Measurements from ENCODE around the gene TM9SF1.

Gene TM9SF1

DNA sequence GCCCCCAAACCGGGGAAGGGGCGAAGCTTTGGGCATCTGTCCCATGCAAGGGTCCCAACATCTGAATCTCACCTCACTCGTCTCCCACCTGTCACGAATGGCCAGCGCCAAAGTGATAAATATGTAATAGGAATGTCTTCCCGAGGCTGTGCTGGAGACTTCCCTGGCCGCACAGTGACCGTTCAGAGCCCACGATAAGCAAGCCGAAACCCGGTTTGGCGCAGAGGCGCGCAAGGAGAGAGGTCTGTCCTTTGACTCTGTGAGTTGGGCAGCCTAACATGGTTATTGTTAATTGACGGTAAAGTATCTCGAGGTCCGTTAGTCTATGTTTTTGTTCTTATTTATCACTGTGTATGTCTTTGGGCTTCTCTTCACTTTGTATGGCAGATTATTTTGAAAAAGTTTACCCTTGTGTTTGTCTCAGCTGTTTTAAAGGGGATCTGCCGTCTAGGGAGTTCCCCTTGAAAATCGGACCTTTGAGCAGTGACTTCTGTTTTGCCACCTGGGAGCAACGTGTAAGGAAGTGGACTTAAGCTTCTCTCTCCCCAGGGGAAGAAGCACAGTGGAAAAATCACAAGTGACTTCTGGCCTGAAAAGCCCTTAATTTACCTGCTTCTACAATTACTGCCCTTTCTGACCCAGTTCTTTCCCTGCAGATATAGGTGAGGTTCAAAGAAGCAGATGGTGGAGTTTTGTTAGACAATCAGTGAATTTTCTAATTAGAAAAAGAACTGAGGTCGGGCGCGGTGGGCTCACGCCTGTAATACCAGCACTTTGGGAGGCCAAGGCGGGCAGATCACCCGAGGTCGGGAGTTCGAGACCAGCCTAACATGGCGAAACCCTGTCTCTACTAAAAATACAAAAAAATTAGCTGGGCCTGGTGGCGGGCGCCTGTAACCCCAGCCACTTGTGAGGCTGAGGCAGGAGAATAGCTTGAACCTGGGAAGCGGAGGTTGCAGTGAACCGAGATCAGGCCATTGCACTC lies 1.1 kb upstream of the TM9SF1 start:
- no peak for DNase-seq (ENCODE audit: low read depth, low spot score)

DNA sequence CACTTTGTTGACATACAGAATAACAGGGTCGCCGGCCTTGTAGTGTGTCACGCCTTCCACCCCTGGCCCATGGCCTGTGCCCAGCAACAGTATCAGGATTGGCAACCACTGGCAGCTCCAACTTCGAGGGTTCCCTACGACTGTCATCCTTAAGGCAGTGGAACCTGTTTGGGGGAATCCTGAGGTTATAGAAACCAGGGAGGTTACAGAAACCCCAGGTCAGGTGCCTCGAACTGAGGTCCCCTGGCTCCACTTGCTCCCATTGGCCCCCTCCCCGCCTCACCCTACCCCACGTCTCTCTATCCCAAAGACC lies 412 bp downstream of the TM9SF1 start:
- no peak for DNase-seq (ENCODE audit: low read depth, low spot score)

DNA sequence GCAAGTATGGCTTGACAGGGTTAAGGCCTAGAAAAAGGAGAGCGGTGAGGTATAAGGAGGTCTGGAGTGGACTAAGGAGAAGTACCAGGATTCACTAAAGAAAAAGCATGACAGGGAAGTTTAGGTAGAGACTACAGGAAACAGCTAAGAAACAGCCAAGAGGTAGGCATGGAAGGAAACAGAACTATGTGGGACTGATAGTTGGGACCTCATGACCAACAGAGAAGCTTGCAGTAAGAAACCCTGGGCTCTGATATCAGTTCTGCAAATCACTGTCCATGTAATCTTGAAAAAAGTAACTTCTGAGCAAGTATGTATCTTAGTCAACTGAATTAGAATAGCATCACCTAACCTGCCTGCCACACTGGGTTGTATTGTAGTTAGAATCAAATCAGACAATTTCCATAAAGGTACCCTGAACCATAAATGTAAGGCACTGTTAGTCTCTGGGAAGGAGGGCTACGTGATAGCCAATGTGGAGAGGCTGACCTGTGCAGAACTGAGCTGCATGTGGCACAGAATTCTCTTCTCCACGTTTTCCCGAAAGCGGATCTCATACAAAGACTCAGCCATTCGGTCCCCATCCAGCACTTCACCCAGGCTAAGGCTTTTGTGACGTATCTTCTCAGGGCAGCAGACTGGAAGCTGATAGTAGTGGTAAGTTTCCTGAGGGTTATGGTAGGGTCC lies 912 bp downstream of the TM9SF1 start:
- DNase-seq (ENCODE audit: low read depth, low spot score) = no peak

DNA sequence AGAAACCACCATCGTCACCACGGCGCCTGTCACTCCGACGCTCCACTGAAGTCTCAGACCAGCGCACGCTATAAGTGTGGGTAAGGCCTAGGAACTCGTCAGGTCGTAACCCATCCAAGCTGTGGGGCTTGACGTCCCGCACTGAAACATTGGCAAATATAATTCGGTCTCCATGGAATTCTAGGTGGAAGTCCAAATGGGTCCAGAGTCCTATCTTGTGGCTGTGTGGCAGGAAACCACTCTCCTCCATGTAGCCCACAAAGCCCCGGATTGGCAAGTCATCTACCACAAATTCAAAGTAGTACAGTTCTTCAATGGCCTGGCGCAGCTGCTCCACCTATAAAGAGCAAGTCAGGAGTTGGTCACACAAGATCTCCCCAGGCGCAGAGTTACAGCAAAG lies 2.3 kb downstream of the TM9SF1 start:
- DNase-seq (ENCODE audit: low read depth, low spot score) = no peak

DNA sequence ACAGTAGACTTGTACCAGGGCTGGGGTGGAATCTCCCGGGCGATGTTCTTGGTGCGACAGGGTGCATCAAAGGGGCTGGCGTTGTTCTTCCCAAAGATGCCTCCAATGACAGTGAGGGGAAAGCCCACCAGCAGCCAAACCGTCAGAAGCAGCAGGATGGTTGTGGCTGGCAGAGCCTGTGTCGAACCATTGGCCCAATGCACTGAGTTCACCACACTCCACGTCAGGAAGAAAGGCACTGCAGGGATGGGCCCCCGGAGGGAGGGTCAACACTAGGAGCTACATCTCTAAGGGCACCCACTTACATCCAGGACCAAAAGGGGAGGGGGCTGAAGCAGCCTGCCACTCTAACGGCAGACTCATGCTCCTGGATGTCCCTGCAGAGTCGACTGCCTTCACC lies 4.8 kb downstream of the TM9SF1 start:
- no peak for DNase-seq (ENCODE audit: low read depth, low spot score)

DNA sequence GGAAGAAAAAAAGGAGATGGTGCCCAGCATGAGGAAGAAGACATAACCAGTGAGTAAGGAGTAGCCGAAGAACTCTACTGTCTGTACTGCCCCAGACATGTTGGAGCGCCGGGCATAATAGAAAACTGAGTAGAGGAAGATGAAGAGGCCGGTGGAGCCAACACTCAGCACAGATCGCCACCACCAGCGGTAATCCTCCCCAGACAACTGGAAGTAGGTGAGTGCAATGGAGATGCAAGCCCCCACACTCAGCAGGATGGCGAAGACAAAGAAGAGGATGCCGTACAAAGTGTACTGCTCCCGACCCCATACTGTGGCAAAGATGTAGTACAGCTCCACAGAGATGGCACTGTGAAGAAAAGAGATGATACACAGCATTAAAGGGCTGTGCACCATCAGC lies 5.8 kb downstream of the TM9SF1 start:
- no peak for DNase-seq (ENCODE audit: low read depth, low spot score)

DNA sequence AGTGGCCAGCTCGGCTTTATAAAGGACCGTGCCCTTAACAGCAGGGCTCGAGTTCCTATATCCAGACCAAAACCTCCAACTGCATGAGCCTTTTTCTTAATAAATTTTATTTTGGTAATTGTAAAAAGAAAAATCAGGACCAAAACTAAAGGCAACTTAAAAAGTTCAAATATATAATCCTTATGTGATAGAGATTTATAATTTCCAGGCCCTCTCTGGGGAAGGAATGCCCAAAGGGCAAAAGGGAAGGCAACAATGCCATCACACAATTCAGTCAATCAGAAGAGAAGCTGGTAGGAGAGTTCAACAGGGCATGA lies 6.2 kb downstream of the TM9SF1 start:
- DNase-seq (ENCODE audit: low read depth, low spot score) = no peak

DNA sequence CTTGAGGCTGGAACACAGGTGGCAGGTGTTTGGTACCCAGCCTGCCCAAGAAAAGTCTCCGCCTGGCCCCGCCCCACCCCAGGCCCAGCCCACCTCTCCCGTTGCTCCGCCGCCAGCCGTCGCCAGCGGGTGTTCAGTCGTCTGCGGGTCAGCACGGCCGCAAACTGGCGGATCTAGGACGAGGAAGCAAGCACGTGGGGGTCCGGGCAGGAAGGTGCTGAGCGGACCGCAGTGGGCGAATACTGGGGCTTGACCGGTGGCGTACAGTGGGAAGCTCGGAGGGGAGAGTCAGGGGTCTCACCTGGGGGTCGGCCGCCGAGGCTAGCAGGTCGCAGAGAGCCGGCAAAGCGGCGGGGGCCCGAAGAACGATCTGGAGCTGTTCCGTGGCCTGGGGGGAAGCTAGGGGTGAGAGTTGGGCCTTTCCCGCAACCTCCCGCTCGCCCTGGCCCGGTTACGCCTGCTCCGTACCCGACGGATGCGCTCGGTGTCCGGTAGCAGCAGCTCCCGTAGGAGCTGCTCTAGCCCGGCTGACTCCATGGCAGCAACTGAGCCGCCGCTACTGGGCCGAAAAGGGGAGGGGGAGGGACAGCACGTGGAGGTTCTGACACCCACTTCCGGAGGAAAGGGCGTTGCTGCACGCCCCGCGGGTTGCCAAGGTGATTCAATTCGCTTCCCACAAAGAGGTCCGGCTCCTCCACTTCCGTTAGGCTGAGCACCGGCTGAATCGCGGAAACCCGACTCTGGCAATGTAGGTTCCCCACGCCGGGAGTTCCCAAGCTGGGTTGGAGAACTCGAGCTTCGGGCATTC lies 6.8 kb downstream of the TM9SF1 start, which contains the start of gene IPO4:
IPO4 (minus strand) TSS at position 566 of the 808 bp plus-strand sequence; CDS start at position 537, 29 bp downstream.
- DNase-seq (ENCODE audit: low read depth, low spot score) = peak; percentile 91

DNA sequence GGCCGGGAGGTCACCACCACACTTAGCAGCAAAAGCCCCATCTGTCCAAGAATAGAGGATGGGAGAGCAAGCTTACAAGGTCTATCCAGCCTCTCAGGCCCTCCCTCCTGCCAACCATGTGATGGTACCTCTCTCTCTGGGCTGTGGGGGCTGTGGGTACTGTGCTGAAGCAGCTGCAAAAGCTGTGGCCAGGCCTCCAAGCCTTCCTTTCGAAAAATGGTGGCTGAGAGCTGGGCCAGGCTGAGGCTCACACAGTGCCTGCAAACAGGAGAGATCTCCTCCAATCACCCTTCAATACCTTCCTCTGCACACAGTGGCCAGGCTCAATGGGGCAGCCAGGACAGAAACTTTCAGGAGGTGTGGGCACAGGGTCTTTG lies 7.7 kb downstream of the TM9SF1 start:
- no peak for DNase-seq (ENCODE audit: low read depth, low spot score)

DNA sequence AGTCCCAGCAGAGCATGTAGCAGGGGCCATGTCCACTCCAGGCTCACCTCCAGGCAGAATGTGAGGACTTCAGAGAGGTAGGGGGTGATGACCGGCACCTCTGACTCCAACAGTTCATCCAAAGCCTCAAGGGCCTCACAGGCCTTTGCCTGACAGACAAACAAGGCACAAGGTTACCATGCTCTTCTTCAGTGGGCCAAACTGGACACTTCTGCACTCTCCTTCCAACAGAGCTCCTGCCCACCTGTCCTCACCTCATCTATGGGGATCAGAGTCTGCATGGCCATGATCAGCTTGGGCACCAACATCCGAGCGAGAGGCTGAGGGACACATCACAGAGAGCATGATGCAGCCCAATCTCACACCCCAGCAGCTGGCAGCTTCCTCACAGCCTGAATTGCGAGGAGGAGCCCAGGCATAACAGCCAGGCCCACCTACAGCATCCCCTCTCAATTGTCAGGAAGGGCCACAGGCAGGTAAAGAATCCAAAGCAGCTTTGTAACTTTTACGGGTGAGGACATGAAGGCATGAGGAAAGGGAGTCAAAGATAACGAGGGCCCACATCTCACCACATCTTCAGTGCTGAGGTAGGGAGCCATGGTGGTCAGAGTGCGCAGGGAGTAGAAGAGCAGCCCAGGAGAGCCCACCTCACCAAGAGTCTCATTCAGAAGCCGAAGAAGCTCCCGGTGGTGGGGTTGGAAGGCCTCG lies 8.3 kb downstream of the TM9SF1 start:
- no peak for DNase-seq (ENCODE audit: low read depth, low spot score)

DNA sequence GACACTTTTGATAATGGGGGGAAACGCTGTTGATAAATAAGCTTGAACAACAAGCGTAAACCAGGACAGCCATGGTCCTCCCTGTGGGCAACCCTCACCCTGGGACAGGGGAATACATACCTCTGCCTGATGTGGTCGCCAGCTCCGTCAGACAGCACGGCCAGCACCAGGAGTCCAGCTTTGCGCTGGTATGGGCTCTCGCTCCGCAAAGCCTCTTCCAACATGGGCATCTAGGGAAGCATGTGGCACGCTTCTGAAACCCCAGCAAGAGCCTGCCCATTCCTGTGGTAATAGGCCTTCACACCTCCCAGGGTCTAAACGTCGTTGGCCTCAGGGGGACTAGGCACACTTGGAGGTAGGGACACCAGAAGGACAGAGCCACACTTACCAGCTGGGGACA lies 9.5 kb downstream of the TM9SF1 start:
- no peak for DNase-seq (ENCODE audit: low read depth, low spot score)

DNA sequence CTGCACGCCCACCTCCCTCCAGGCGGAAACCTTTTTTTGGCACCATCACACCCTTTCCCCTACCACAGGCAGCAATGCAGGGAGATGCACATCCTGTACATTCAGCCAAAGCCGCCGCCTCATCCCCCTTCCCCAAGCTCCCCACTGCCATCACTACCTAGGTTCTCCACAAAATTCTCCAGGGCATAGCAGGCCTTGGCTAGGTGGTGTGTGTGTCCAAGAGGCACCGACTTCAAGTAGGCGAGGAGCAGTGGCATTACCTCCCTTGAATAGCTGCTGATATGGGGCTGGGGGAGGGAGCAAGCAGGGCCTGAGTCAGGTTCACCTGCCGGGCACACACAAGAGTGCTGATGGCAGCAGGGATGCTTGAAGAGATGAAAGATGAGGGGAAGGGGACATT lies 10.2 kb downstream of the TM9SF1 start:
- DNase-seq (ENCODE audit: low read depth, low spot score) = no peak

DNA sequence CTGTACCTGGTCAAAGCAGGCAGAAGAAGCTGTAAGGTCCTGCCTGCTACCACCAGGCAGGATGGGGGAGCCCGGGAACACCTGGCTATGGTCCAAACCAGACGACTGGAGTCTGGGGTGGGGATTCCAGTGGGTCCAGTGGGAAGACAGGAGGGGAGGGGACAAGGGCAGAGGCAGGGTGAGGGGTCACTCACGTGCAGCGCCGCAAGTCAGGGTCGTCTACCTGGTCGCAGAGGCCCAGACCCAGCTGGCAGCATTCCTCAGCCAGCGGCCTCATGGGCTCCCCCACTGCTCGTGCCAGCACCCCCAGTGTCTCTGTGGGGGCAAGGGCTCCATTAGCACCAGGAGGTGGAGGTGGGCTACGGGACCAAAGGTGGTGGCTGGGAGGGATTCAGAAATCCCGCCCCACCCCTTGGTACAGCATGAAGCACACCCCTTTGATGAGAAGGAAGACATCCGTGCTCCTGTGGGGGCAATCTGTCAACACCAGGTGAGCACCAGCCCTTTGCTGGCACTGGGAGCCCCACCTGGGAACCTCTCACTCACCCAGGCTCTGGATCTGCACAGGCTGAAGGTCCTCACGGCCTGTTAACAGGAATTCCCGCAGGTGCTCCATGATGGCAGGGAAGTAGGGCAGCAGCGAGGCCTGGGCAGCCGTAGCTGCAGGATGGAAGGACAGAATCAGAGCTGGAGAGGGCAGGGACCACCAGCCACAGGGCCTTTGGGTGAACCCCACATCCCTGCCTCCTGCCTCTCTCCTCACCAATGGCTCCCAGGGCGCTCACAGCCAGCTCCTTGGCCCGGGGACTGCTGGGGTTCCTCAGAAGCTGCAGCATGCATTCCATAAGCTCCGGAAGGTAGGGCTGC lies 10.9 kb downstream of the TM9SF1 start:
- DNase-seq (ENCODE audit: low read depth, low spot score) = no peak

DNA sequence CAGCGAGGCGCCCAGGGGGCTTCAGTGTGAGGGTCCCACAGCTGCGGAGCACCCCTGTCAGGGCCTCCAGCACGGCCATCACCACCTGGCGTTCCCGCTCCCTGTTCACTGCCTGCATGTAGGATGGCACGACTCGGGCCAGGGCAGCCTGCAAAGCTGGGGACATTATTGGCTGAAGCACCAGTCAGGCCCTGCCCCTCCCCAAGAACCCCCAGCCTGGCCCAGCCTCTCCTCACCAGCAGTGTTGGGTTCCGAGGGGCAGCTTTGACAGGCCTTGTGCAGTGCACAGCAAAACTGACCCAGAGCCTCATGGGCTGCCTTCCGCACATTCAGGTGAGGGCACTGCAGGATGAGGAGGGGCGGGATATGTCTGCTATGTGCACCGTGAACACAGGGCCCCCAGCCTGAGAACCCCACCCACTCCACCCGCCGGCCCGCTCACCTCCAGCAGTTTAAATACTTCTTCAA lies 12.2 kb downstream of the TM9SF1 start:
- DNase-seq (ENCODE audit: low read depth, low spot score) = no peak

DNA sequence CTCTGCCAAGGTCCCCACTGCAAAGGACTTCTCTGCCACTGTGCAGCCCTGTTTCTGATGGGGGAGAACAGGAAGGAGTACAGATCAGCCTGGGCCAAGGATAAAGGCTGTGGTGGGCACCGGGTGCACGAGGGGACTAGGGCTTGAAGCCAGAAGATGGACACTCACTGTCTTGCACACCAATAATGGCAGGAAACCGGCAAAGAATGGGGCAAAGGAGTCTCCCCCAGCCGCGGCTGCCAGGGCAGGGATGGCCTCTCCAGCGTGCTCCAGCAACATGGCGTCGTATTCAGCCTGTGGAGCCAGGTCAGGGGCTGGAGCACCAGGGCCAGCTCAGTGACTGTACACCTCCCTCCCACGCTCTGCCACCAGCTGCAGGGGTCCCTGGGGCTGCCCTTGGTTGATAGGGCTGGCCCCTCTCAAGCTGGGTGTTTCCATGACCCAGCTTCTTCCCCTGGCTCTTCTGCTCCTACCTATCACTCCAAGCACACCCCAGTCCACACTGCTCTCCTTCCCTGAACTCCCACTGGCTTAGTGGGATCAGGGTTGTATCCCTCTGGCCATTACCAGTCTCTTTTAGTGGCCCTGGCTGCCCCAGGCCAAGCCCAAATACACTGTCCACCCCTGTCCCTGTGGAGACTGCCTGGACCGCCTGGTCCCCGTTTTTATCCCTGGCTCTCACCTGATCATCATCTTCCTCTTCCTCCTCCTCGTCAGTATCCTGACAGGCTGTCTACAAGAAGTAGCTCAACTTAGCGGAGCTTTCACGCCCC lies 12.9 kb downstream of the TM9SF1 start:
- no peak for DNase-seq (ENCODE audit: low read depth, low spot score)

DNA sequence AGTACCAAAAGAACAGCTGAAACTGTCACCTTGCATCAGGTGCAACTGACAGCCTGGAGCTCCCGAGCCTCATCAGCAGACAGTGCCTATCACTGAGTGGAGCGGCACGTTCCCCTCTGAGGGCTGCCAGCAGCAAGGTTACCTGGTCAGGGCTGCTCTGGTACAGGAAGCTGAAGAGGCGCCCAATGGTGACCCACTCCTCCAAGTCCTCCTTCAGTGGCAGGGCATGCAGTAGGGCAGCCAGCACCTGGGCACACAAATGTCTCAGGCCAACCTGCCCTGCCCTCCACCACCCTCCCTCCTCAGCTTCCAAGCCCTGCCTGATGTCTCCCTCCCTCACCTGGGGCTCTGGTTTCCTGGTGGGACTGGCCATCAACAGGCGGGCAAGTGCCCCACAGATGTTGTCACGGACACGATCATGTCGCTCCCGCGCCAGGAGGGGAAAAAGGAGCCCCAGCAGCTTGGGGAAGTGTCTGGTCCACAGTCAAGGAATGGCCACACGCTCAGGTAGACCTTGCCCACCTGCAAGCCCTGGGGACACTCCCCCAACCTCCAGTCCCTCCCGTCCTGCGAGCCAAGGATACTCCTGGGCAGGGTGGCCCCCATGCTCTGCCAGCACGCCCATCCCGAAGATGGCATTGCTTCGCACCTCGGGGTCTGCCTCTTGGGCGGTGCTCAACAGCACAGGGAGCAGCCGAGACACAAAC lies 13.7 kb downstream of the TM9SF1 start:
- DNase-seq (ENCODE audit: low read depth, low spot score) = no peak

DNA sequence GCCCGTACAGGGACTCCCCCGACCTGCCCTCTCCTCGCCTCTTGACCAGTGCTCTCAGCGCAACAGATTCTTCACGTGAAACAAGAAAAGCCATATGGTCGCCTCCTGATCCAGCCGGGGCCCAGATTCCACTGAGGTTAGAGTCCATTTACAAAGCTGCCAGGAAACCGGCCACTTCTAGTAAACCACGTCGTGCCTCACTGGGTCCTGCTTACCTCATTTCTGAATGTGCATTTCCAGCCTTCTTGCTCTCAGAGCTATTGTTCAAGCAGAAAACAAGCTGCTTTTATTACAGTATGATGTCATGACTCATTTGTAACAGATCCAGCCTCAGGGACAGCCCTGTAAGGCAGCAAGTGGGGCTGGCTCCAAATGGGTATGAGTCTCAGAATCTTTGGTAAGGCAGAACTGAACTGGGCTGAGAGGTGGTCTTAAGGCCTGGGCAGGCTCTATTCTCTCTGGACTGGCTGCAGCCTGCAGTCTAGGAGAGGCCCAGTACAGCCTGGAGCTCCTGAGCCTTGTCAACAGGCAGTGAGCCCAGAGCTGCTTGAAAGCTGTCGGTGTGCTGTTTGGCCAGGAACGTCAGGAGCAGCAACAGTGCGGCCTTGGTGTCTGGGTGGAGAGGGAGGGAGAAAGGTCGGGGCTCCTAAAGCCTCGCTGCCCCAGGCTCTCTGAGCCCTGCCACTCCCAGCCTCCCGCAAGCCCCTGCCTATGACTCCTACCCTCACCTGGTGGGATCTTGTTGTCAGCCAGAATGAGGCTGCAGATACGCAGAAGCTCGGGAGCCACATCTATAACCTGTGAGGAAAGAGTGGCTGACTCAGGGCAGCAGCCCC lies 15.1 kb downstream of the TM9SF1 start:
- no peak for DNase-seq (ENCODE audit: low read depth, low spot score)

DNA sequence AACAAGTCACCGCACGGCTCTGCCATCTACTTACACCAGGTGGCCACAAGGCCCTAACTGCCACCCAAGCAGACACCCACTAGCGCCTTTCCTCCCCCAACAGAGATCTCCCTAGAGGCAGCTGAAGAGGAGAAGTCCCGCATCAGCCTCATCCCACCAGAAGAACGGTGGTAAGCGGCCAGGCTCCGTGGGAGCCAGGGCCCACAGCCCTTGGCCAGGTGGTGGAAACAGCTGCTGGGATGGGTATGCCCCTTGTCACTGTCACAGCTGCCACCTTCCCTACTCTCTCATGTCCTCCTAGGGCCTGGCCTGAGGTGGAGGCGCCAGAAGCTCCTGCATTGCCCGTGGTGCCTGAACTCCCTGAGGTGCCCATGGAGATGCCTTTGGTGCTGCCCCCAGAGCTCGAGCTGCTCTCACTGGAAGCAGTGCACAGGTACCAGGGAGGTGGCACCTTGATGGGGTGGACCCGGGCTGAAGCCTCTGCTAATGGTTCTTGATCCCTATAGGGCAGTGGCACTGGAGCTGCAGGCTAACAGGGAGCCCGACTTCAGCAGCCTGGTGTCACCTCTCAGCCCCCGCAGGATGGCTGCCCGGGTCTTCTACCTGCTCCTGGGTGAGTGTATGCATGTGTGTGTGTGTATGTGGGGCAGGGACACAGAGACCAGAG lies 15.8 kb downstream of the TM9SF1 start:
- DNase-seq (ENCODE audit: low read depth, low spot score) = no peak

Data from smooth muscle cell of the brain vasculature (primary cell).